Renal cortex interstitium (tissue), 15 donors: ENCODE data around the gene HINT2. TPM values are rescaled to one million over a fixed set of nuclear protein-coding genes. Genes with fewer than 3 reads are reported as not detected.

Source experiments
- DNase-seq, 11 donors: peaks; one replicate each; pipeline ENCODE4 v3.0.0-alpha.2; 2013; ENCODE audit warnings: low read depth in 9 of 11, low spot score in 4 of 11; ENCODE audit errors: extremely low read depth in 1 of 11
- long read RNA-seq, 16 experiments: transcript quantifications; one replicate each; lab custom pipeline, GENCODE V29; 2026
- polyA plus RNA-seq, 3 donors: library from polyadenylated mRNA; unstranded; fragments of 120-200 nt; gene quantifications; one replicate each; pipeline ENCODE4 v1.2.1, GENCODE V29; 2013; ENCODE audit not compliant: insufficient read length in 3 of 3

Gene HINT2
- 10 to 100 TPM; 50.5 to 60.3 (median 58.2) TPM for polyA plus RNA-seq
- long read RNA-seq, donor 1, transcript HINT2-201 (5 exons, 628 nt), result major isoform, 30 of 38 reads
- long read RNA-seq, donor 1, transcript HINT2-202 (4 exons, 734 nt), result minor isoform, 6 of 38 reads
- long read RNA-seq, donor 1, partial matches to known transcripts, result 0 of 38 reads
- long read RNA-seq, donor 1, other reads (novel, unspliced or antisense), result 0 of 38 reads
- long read RNA-seq, donor 2, transcript HINT2-201 (5 exons, 628 nt), result major isoform, 37 of 46 reads
- long read RNA-seq, donor 2, partial matches to known transcripts, result 5 of 46 reads
- long read RNA-seq, donor 2, other reads (novel, unspliced or antisense), result 0 of 46 reads
- long read RNA-seq, donor 3, transcript HINT2-201 (5 exons, 628 nt), result major isoform, 66 of 90 reads
- long read RNA-seq, donor 3, partial matches to known transcripts, result 20 of 90 reads
- long read RNA-seq, donor 3, other reads (novel, unspliced or antisense), result 0 of 90 reads
- long read RNA-seq, donor 4, transcript HINT2-201 (5 exons, 628 nt), result major isoform, 38 of 51 reads
- long read RNA-seq, donor 4, partial matches to known transcripts, result 5 of 51 reads
- long read RNA-seq, donor 4, other reads (novel, unspliced or antisense), result 0 of 51 reads
- long read RNA-seq, donor 5, result 0 reads
- long read RNA-seq, donor 6, transcript HINT2-206 (3 exons, 2,167 nt), result minor isoform, 5 of 59 reads
- long read RNA-seq, donor 6, transcript HINT2-201 (5 exons, 628 nt), result major isoform, 33 of 59 reads
- long read RNA-seq, donor 6, partial matches to known transcripts, result 20 of 59 reads
- long read RNA-seq, donor 6, other reads (novel, unspliced or antisense), result 0 of 59 reads
- long read RNA-seq, donor 7, transcript HINT2-201 (5 exons, 628 nt), result major isoform, 60 of 76 reads
- long read RNA-seq, donor 7, partial matches to known transcripts, result 6 of 76 reads
- long read RNA-seq, donor 7, other reads (novel, unspliced or antisense), result 0 of 76 reads
- long read RNA-seq, donor 8, transcript HINT2-201 (5 exons, 628 nt), result major isoform, 81 of 98 reads
- long read RNA-seq, donor 8, partial matches to known transcripts, result 8 of 98 reads
- long read RNA-seq, donor 8, other reads (novel, unspliced or antisense), result 0 of 98 reads
- long read RNA-seq, donor 9, transcript HINT2-202 (4 exons, 734 nt), result minor isoform, 5 of 54 reads
- long read RNA-seq, donor 9, transcript HINT2-201 (5 exons, 628 nt), result major isoform, 34 of 54 reads
- long read RNA-seq, donor 9, partial matches to known transcripts, result 9 of 54 reads
- long read RNA-seq, donor 9, other reads (novel, unspliced or antisense), result 0 of 54 reads
- long read RNA-seq, donor 10, transcript HINT2-201 (5 exons, 628 nt), result major isoform, 40 of 58 reads
- long read RNA-seq, donor 10, partial matches to known transcripts, result 8 of 58 reads
- long read RNA-seq, donor 10, other reads (novel, unspliced or antisense), result 0 of 58 reads
- long read RNA-seq, donor 11, transcript HINT2-201 (5 exons, 628 nt), result major isoform, 34 of 39 reads
- long read RNA-seq, donor 11, partial matches to known transcripts, result 0 of 39 reads
- long read RNA-seq, donor 11, other reads (novel, unspliced or antisense), result 0 of 39 reads
- long read RNA-seq, donor 12, transcript HINT2-201 (5 exons, 628 nt), result major isoform, 16 of 20 reads
- long read RNA-seq, donor 12, partial matches to known transcripts, result 0 of 20 reads
- long read RNA-seq, donor 12, other reads (novel, unspliced or antisense), result 0 of 20 reads
- long read RNA-seq, donor 13, result 0 reads
- long read RNA-seq, donor 14, transcript HINT2-201 (5 exons, 628 nt), result major isoform, 41 of 57 reads
- long read RNA-seq, donor 14, partial matches to known transcripts, result 8 of 57 reads
- long read RNA-seq, donor 14, other reads (novel, unspliced or antisense), result 0 of 57 reads
- long read RNA-seq, donor 15, transcript HINT2-201 (5 exons, 628 nt), result major isoform, 24 of 33 reads
- long read RNA-seq, donor 15, partial matches to known transcripts, result 7 of 33 reads
- long read RNA-seq, donor 15, other reads (novel, unspliced or antisense), result 0 of 33 reads
- long read RNA-seq, donor 16, transcript HINT2-201 (5 exons, 628 nt), result major isoform, 129 of 143 reads
- long read RNA-seq, donor 16, transcript HINT2-202 (4 exons, 734 nt), result minor isoform, 10 of 143 reads
- long read RNA-seq, donor 16, partial matches to known transcripts, result 0 of 143 reads
- long read RNA-seq, donor 16, other reads (novel, unspliced or antisense), result 0 of 143 reads

- peak; percentile 91 to 98 (median 95) for DNase-seq
Measured at GRCh38 chr9:35814841-35815543, at the start of gene HINT2. TSS of gene HINT2 (minus strand) at chr9:35815042. CDS start at chr9:35814979, 63 bp downstream.

GRCh38 chr9:35863583-35863982 lies 48.7 kb upstream of the HINT2 start:
- no peak for DNase-seq

DNA sequence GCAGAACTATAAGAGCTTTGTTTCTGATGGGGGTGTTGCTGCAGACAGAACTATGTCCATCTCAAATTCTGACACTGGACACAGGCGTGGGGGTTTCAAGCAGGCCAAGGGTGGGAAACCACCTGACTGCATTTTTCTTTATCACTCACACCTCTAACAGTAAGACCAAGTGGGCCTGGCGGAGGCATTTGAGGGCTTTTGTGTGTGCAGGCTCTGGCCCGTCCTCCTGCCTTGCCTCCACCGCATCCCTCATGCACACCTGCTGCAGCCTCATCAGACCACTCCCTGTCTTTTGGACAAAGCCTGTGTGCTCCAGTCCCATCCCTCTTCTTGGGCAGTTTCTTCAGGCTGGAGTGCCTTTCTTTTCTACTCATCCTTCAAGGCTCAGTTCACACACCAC lies 47.5 kb upstream of the HINT2 start:
- no peak for DNase-seq

DNA sequence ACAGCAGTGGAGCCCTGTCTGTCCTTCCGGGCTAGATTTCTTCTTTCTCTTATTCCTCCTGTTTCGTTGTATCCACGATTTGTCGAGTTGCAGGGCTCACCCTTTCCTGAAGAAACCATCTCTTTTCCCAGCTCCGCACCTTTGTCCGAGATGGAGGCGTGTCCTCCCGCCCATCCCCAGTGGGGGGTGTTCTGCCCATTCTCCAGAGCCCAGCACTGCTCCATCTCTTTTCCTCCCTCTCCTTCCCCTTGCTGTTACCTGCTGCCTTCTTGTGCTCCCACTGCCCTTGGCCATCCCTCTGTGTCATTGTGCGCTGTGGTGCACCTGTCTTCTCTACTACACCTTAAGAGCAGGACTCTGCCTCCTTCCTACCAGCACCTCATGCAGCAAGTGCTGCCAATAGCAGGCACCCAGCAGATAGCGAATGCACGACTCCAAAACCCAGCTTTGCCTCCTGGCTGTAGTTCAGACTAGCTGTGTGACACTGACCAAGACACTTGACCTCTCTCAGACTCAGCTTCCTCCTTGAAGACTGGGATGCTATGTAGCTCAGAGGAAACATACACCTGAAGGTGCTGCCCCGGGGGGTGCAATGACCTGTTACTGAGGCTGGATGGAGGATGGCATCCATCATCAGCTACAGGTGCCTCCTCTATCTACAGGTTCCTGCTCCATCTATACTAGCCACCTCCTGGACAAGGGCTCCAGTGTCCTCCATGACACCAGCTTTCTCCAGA lies 46.5 kb upstream of the HINT2 start:
- no peak for DNase-seq

GRCh38 chr9:35859990-35860339 lies 45.1 kb upstream of the HINT2 start:
- DNase-seq, result no peak

- no peak for DNase-seq
Measured at GRCh38 chr9:35859310-35859989, 44.6 kb upstream of the HINT2 start.

DNA sequence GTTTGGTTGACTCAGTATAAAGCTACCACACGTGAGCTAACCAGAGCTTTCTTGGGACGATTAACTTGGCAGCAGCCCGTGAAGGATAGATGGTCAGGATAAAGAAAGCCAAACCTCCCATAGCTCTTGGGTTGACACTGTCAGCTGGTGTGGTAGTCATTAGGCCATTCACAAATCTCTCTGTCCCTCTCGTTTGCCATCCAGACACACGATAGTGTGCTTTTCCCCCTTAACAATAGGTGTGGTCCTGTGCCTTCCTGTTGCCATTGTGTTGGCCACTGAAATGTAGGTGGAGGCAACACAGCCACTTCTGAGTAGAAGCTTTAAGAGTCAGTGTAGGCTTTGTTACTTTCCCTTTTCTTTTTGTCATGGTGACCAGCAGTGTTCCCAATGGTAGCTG lies 43.6 kb upstream of the HINT2 start:
- DNase-seq, result no peak

GRCh38 chr9:35856882-35857281 lies 42.0 kb upstream of the HINT2 start:
- DNase-seq, result no peak

GRCh38 chr9:35856206-35856605 lies 41.4 kb upstream of the HINT2 start:
- no peak for DNase-seq

GRCh38 chr9:35854091-35854762 lies 39.4 kb upstream of the HINT2 start:
- no peak for DNase-seq

DNA sequence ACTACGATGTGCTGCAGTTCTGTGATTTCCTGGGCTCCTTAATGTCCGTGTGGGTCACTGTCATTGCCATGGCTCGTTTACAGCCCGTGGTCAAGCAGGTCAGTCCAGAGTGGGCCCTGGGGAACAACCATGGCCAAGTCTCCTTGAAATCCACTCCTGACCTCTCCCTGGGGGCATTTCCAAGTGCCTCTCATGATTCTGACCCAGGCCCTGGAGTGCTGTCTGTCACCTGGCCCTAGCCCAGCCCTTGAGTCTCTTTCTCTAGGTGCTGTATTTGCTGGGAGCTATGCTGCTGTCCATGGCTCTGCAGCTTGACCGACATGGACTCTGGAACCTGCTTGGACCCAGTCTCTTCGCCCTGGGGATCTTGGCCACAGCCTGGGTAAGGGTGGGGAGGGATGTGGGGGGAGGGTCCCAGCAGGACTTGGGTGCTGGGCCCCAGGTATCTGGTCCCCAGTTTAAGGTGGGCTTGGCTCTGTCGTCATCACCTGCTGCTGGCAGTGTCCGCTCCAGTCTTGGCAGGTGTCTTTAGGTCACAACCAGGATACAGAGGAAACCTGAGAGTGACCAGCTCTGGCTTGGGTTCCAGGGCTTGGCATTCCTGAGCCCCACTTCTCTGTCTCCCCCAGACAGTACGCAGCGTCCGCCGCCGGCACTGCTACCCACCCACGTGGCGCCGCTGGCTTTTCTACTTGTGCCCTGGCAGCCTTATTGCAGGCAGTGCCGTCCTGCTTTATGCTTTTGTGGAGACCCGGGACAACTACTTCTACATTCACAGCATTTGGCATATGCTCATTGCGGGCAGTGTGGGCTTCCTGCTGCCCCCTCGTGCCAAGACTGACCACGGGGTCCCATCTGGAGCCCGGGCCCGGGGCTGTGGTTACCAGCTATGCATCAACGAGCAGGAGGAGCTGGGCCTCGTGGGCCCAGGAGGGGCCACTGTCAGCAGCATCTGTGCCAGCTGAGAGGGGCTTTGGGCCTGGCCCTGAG lies 38.3 kb upstream of the HINT2 start:
- DNase-seq, result no peak

DNA sequence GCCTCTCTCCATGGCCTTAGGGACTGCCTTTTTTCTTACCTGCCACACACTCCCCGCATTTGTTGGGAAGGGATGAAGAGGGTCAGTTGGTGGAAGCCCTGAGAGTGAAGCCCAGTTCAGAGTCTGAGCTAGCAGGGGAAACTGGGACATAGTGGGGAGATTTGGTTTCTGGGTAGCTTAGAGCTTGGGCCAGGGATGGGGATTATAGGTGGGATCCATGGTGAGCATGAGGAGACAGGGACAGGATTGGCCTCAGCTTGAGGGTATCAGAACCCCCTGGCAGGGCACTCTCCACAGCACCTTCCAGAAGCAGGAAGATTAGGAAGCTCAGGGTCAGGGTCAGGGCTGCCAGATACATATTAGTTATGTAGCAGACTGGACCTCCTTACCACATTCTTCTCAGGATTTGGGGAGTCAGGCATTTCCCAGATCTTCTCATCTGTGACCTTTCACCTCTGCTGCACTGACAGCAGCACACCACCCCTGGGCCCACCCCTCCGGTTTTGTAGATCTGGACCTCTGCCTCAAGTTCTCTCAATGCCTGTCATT lies 37.5 kb upstream of the HINT2 start:
- DNase-seq, result no peak

GRCh38 chr9:35847792-35848572 lies 33.1 kb upstream of the HINT2 start:
- no peak for DNase-seq
